ENCODE measurements around the gene VSIG8.
"Not testable (repeated sequence)": the region's sequence is repeated elsewhere in the genome, so short reads cannot be mapped to it uniquely, and the experiment has no call there.

Gene VSIG8

GRCh38 chr1:159862557-159862956, at the start of gene VSIG8:
Gene VSIG8 (minus strand): TSS chr1:159862657. CDS start chr1:159862521, 136 bp downstream.
- no peak for DNase-seq

GRCh38 chr1:159911326-159912070, 49.0 kb upstream of the VSIG8 start:
- DNase-seq: no peak

DNA sequence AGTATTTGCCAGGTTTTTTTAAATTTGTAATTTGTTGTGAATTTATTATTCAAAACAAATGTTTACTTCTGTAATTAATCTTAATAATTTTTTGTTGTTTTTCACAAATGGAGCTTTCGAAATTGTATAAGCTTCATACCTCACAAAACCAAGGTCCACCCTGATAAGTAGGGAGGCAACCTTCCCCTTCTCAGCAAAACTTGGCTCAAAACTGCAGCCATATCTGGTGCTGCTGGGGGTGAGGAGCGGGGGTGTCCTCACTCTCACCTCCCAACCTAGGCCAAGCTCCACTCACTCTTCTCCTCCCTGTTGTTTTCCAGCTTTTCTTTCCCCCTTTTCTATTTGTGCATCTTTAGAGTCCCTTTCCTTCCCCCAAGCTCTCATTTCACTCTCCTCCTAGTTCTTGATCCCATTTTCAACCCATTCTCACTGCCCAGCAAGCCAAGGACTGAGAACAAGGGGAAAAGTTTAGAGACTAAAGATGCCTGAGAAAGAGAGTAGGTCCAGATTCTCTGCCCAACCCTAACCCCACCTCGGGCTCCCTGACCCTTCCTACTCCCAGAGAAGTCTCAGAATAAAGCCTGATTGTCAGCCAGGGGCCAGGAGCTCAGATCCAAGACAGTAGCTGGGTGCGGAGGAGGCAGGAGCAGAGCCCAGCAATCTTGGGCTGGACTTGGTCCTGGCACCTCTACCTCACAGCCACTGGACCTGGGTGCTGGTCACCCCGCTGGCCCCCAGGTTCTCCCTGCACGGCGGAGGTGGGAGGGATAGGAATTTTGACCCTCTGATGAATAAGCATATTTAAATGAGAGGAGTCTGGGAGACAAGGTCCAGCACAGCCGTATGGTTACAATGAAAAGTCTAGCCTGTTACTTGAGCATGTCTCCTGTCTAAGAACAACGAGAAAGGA, 45.8 kb upstream of the VSIG8 start:
- no peak for DNase-seq

- no peak for DNase-seq
These were observed 44.5 kb upstream of the VSIG8 start for GRCh38 chr1:159906960-159907359.

DNA sequence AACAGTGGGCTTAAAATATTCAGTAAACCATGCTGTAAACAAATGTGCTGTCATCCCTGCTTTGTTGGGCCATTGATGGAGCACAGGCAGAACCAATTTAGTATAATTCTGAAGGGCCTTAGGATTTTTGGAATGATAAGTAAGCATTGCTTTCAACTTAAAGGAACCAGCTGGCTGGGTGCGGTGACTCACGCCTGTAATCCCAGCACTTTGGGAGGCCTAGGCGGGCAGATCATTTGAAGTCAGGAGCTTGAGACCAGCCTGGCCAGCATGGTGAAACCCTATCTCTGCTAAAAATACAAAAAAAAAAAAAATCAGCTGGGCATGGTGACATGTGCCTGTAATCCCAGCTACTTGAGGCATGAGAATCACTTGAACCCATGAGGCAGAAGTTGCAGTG, 41.6 kb upstream of the VSIG8 start:
- DNase-seq: not testable (repeated sequence)

GRCh38 chr1:159902541-159902940, 40.1 kb upstream of the VSIG8 start:
- no peak for DNase-seq

DNA sequence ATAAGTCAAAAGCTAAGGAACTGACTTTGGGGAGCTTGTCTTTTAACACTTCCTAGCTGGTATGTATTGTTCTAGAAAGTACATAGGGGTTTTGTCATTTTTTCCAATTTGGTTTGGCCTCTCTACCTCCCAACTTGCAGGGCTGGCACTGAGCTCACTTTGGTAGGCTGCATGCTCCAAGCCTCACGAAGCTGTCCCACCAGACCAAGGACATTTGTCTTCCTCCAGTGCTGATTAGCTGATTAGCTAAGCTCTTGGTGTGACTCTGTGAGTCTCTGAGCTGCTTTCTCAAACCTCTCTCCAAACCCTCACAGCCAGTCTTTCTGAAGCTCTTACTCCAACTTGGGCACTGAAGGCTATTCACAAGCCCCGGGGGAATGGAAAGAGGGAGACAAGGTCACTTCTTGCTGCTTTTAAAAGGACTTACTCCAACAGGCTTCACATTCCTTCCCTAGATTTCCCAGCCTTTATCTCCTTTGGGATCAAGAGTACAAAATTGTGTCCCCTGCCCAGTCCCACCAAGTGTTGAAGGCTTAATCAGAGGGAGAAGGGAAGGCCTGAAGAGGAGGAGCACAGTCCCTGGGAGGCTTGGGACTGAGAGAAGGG, 38.4 kb upstream of the VSIG8 start:
- DNase-seq: no peak

DNA sequence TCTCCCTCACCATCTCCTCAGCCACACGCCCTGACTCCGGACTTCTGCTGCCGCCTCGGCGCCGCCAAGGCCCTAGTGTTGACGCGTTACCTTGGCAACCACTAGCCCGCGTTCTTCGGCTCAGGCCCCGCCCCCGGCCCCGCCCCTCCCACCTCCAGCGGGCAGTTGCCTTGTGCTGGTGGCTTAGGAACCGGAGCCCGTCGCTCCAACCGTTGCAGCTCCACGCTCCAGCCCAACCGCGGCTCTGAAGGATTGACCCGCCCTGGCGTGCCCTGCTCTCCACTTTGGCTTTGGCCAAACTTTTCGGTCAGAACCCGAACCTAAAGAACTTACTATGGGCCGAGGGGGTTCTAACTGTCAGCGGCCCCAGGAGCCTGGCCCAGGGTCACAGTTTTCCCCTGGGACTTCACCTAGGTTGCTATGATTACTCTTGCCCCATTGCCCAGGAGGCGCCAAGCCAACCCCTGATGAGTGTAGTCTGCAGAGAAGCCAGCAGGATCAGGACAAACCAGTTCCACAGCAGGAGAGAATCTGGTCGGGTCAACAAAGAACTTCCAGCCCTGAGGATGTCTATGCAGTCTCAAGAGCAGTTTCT, 37.7 kb upstream of the VSIG8 start, which contains the start of gene CFAP45:
TSS of gene CFAP45 (minus strand) at position 80 of the 595 bp plus-strand sequence. CDS start at position 13, 67 bp downstream.
- DNase-seq: no peak

DNA sequence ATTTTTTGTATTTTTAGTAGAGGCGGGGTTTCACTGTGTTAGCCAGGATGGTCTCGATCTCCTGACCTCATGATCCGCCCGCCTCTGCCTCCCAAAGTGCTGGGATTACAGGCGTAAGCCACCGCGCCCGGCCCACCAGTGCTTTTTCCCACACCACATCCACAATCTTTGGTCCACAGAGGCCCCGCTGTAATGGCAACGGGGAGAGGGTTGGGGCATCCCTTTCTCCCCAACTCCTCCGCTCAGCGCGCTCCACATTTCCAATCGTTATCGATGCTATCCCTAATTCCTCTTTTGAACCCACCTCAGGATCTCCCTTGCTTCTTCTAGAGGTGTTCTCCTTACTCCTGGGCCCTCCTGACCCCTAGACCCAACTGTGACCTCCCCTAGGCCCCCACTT, 37.2 kb upstream of the VSIG8 start:
- not testable (repeated sequence) for DNase-seq

DNA sequence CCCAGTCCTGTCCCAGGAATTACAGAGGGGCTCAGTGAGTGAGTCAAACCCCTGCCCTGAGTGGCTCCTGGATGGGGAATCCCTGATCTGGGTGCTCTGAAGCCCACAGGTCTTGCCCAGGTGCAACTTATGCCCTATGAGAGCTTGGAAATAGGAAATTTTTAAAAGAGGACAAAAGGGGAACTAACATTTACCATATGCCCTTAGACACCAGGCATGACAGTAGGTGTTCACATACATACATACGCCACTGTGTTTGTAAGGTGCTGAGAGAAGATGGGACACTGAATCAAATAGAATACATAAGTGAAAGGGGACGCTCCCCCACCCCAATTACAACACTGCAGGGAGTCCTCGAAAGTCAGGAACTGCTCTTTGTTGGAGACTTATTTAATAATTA, 36.1 kb upstream of the VSIG8 start:
- no peak for DNase-seq

GRCh38 chr1:159897962-159898361, 35.5 kb upstream of the VSIG8 start:
- no peak for DNase-seq

DNA sequence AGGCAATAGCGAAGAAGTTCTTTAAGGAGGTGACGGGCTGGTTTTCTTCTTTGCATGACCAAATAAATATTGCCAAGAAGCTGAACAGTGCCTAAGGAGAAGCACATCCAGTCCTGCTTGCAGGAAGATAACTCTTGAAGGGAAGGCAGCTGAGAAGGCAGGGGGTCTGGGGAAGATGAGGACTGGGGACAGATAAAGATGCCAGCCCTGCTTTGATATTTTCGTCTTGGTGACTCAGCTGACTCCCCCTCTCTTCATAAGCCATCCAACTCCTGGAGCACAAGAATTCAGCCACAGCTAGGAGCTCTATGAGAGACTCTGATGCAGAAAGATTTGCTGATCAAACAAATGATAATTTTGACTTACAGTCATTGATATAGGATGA, 34.1 kb upstream of the VSIG8 start:
- no peak for DNase-seq

- no peak for DNase-seq
These were observed 33.5 kb upstream of the VSIG8 start for GRCh38 chr1:159895836-159896545.

GRCh38 chr1:159895286-159895685, 32.8 kb upstream of the VSIG8 start:
- no peak for DNase-seq

DNA sequence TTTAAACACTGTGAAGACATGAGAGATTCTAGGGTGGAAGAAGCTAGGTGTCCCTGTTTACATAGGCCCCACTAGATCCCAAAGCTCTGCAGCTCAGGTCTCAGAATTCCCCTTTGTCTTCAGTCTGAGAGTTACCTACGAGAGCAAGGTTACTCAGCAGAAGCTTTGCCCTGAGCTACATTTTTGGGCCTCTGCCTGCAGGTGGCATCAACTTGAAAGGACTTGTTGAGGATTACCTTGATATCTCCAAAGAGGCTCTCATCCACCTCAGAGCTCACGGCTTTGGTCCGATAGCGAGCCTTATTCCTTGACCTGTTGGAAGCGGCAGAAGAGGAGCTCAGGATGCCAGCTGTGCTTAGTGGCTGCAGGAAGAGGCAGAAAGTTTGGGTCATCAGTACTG, 30.5 kb upstream of the VSIG8 start:
- no peak for DNase-seq

DNA sequence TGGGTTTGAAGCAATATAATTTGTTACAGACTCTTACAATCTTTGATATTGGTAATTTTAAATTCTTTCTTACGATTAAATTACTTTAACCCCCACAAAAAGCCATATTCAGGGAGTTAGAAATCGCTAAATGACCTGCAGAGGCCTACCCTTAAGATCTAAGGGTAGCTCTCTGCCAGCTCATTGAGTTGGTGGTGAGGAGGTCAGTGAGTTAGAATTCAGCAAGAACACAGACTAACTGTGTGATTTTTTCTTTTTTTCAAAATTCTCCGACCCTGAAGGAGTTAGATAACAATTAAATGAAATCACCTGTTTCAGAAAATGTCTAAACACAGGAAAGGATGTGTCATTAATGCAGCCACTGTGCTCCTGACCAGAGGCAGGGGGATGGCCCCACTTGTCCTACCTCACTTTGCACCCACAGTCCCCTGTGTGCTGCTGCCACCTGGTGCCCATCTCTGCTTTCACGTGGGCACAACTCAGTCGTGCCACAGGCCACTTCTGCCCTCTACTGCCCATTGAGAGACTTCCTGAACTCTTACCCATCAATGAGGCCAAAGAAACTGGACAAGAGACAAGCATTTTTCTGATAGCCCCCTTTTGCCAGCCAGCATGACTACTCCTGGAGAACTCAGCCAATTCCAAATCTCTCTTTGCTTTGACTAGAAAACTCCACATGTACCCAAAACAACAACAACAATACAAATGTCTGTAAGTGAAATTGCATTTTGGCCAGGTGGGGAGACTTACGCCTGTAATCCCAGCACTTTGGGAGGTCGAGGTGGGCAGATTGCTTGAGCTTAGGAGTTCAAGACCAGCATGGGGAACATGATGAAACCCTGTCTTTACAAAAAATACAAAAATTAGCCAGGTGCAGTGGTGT, 29.1 kb upstream of the VSIG8 start:
- peak; percentile 87 for DNase-seq

- DNase-seq: no peak
These were observed 27.9 kb upstream of the VSIG8 start for GRCh38 chr1:159890390-159890789.

DNA sequence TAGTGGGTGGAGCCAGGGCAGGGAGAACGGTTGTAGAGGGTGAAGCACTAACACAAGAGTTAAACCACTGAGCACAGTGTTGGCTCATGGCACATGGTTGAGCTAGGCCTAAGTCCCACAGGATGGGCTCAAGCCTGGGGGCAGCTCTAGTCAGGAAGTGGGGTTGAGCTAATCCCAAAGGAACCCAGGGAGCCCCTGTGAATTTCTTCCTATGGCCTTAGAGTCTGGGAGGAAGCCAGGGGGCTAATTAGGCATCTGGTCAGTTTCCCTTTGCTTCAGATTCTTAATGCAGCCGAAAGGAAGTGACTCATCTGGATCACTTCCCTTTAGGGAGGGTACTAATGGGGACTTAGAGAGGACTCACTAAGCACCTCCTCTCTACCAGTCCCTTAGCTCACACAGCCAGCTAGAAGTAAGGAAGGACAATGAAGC, 27.4 kb upstream of the VSIG8 start:
- DNase-seq: no peak

GRCh38 chr1:159889202-159889601, 26.7 kb upstream of the VSIG8 start:
- no peak for DNase-seq

DNA sequence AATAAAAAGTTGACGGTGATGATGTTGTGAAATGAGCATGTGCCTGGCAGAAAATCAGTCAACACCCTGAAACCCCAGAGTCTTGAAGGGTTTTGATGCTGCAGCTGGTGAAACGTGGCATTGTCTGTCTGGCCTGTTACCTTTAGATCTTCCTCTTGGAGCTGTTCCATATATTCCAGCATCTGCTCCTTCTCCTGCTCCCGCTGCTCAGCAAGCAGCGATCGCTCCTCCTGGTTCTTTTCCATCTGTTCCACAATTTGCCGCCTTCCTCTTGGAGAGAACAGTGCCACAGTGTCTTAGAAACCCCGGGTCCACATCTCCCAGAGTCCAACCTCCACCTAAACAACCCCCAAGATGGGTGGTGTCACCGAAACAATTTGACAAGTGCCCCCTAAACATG, 21.8 kb upstream of the VSIG8 start:
- DNase-seq: no peak

- DNase-seq: no peak
These were observed 20.7 kb upstream of the VSIG8 start for GRCh38 chr1:159883134-159883533.

GRCh38 chr1:159882527-159882862, 20.0 kb upstream of the VSIG8 start:
- no peak for DNase-seq
